ENCODE results near the gene CAMKMT.

Gene CAMKMT

DNA sequence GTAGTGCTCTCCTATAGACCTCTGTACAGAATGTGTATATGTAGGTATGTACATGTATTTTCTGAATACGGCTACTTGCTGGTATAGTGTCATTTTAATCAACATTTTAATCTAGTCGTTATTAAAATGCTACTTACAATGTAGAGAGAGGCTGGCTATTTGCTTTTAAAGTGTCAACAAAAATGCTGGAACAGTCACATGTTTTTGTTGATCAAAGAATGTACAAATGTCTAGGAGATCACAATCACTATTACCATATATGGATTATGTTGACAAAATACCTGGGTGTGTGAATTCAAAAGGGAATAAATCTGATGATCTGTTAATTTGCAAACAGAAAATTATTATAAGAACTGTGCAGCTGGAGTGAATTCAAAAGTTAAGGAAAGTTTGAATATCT lies 170.3 kb downstream of the CAMKMT start:
- in situ Hi-C loops (cut with HindIII; ENCODE audit: low sequenced_read_pairs), result no loop called here
- no peak overlapping the region for H3K4me3 ChIP-seq (ENCODE audit: low read depth, low read length)
- DNase-seq (ENCODE audit: low read depth, low spot score), result no peak
- TF ChIP-seq CTCF (IDR thresholded peaks at IDR 0.05; ENCODE audit: low read depth, low read length), result no peak

DNA sequence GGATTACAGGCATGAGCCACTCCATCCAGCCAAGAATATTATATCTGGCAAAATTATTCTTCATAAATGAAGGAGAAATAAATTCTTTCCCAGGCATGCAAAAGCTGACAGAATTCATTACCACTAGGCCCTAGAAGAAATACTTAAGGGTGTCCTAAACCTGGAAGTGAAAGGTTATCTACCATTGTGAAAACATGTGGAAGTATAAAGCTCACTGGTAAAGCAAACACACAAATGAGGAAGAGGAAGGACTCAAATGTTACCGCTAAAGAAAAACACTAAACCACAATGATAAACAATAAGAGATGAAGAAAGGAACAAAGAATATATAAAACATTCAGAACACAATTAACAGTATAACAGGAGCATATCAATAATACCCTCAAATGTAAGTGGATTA lies 171.8 kb downstream of the CAMKMT start:
- no peak overlapping the region for H3K4me3 ChIP-seq (ENCODE audit: low read depth, low read length)
- TF ChIP-seq CTCF (IDR thresholded peaks at IDR 0.05; ENCODE audit: low read depth, low read length), result no peak
- in situ Hi-C loops (cut with HindIII; ENCODE audit: low sequenced_read_pairs), result no loop called here
- DNase-seq (ENCODE audit: low read depth, low spot score), result no peak

GRCh38 chr2:44535376-44535775 lies 173.6 kb downstream of the CAMKMT start:
- no peak for DNase-seq (ENCODE audit: low read depth, low spot score)
- TF ChIP-seq CTCF (IDR thresholded peaks at IDR 0.05; ENCODE audit: low read depth, low read length), result no peak
- in situ Hi-C loops (cut with HindIII; ENCODE audit: low sequenced_read_pairs), result no loop called here

GRCh38 chr2:44537264-44537663 lies 175.5 kb downstream of the CAMKMT start:
- in situ Hi-C loops (cut with HindIII; ENCODE audit: low sequenced_read_pairs), result no loop called here
- TF ChIP-seq CTCF (IDR thresholded peaks at IDR 0.05; ENCODE audit: low read depth, low read length), result no peak
- no peak overlapping the region for H3K4me3 ChIP-seq (ENCODE audit: low read depth, low read length)
- no peak for DNase-seq (ENCODE audit: low read depth, low spot score)

More at GRCh38 chr2:44535376-44535775, 173.6 kb downstream of the CAMKMT start:
- no peak overlapping the region for H3K4me3 ChIP-seq (ENCODE audit: low read depth, low read length)

- in situ Hi-C loops (cut with HindIII; ENCODE audit: low sequenced_read_pairs), result no loop called here
- DNase-seq (ENCODE audit: low read depth, low spot score), result no peak
- TF ChIP-seq CTCF (IDR thresholded peaks at IDR 0.05; ENCODE audit: low read depth, low read length), result no peak
- H3K4me3 ChIP-seq (ENCODE audit: low read depth, low read length), result no peak overlapping the region
These were observed 180.8 kb downstream of the CAMKMT start for GRCh38 chr2:44542520-44542919.

DNA sequence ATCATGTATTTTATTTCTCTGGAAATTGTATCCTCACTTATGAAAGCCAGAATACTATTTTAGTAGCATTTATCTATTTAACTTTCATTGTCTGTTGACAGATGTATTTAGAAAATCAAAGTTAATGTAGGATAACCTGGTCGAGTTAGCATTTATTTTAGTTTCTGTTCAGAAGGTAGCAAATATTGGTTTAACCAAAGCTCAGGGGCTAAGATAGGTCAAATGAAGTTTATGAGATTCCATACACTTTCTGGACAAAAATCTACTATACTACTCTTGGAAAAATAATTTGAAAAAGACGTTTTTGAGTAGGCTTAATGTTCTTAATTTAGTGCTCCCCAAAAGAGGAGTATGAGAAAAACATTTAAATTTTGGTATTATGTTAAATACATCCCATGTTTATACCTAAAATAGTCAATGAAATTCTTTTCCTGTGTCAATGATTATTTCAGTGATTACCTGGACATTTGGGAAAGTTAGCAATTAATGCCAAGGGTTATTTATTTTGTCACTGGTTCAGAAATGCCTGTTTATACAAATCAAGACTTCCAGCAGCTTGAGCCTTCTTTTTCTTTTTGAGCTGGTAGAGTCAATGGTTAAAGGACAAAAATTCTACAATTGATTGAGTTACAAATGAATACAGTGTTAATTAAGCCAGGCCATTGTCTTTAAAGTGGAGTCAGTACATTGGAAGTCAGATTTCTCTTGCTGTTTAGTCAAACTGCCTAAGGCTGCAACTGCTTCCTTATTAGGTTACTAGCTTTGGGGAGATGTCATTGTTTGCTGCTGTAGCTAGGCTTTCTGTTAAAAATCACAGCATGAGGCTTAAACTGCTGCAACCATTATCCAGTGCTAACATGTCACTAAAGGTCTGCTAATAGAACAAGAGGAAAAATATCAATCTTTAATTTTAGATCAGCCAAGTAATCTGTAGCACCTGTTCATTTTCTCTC lies 182.3 kb downstream of the CAMKMT start:
- H3K4me3 ChIP-seq (ENCODE audit: low read depth, low read length), result no peak overlapping the region
- in situ Hi-C loops (cut with HindIII; ENCODE audit: low sequenced_read_pairs), result no loop called here
- no peak for TF ChIP-seq CTCF (IDR thresholded peaks at IDR 0.05; ENCODE audit: low read depth, low read length)
- DNase-seq (ENCODE audit: low read depth, low spot score), result peak; percentile 55

Measured in astrocyte of the spinal cord (primary cell).